Measurements from ENCODE around the gene NAT16.
"Not testable (repeated sequence)": the region's sequence is repeated elsewhere in the genome, so short reads cannot be mapped to it uniquely, and the experiment has no call there.

NAT16 gene

DNA sequence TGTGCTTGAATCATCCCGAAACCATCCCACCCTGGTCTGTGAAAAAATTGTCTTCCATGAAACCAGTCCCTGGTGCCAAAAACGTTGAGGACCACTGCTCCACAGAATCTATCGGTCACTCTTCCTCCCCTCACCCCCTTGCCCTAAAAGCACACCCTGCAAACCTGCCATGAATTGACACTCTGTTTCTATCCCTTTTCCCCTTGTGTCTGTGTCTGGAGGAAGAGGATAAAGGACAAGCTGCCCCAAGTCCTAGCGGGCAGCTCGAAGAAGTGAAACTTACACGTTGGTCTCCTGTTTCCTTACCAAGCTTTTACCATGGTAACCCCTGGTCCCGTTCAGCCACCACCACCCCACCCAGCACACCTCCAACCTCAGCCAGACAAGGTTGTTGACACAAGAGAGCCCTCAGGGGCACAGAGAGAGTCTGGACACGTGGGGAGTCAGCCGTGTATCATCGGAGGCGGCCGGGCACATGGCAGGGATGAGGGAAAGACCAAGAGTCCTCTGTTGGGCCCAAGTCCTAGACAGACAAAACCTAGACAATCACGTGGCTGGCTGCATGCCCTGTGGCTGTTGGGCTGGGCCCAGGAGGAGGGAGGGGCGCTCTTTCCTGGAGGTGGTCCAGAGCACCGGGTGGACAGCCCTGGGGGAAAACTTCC, 54.0 kb downstream of the NAT16 start:
- FAIRE-seq = no peak

DNA sequence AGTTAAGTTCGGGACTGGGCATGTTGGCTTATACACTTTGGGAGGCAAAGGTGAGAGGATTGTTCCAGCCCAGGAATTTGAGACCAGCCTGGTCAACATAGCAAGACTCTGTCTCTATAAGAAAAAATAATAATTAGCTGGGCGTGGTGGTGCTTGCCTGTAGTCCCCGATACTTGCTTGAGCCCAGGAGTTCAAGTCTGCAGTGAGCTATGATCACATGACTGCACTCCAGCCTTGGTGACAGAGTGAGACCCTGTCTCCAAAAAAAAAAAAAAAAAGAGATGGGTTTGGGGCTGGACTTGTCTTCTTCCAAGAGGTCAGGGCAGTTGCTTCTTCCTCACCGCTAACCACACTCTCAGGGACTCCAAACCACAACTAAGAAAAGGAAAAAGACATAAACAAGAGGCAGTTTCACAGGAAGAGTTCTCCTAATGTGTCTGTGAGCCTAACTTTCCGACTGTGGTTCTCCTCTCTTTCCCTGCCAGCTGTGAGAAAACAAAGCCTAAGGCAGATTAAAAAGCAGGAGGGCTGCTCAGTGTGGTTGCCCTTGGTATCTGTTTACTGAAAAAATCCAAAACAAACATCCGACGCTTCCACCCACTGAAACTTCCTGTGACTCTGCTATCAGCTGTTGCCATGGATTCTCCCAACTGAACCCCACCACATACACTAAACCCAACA, 55.6 kb downstream of the NAT16 start:
- no peak for FAIRE-seq

DNA sequence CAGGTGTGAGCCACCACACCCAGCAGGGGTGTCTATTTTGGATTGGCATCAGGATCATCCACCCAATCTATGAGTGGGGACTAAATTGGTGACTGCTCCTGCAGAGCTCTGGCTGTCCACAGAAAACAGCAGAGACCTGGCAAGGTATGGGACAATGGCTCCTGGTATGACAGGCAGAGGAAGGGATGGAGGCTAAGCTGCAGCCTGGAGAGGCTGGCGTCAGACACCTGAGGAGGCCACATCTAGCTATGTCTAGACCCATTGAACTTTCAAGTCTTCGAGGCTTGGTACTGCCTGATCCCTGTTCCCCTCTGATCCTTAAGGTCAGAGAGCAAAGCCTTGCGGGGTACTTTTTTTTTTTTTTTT, 56.4 kb downstream of the NAT16 start:
- no peak for FAIRE-seq

DNA sequence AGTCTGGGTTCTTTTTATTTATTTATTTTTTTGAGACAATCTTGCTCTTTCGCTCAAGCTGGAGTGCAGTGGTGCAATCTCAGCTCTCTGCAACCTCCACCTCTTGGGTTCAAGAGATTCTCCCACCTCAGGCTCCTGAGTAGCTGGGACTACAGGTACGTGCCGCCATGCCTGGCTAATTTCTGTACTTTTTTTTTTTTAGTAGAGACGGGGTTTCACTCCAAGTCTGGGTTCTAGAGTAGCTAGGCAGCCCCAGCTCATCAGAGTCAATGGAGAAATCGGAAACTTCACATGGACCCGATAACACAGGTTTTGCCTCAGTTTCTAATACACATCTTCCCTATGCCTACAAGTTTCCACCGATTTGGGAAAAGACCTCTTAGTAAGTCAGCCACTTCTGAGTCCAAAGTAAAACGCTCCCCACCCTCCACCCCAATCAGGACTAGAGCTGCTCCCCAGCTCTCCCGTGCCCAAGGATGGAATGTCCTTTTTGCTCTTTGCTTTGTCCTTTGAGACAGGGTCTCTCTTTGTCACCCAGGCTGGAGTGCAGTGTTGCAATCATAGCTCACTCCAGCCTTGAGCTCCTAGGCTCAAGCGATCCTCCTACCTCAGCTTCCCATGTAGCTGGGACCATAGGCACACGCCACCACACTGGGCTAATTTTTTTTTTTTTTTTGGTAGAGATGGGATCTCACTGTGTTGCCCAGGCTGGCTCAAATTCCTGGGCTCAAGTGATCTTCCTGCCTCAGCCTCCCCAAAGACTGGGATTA, 57.0 kb downstream of the NAT16 start:
- no peak for FAIRE-seq

DNA sequence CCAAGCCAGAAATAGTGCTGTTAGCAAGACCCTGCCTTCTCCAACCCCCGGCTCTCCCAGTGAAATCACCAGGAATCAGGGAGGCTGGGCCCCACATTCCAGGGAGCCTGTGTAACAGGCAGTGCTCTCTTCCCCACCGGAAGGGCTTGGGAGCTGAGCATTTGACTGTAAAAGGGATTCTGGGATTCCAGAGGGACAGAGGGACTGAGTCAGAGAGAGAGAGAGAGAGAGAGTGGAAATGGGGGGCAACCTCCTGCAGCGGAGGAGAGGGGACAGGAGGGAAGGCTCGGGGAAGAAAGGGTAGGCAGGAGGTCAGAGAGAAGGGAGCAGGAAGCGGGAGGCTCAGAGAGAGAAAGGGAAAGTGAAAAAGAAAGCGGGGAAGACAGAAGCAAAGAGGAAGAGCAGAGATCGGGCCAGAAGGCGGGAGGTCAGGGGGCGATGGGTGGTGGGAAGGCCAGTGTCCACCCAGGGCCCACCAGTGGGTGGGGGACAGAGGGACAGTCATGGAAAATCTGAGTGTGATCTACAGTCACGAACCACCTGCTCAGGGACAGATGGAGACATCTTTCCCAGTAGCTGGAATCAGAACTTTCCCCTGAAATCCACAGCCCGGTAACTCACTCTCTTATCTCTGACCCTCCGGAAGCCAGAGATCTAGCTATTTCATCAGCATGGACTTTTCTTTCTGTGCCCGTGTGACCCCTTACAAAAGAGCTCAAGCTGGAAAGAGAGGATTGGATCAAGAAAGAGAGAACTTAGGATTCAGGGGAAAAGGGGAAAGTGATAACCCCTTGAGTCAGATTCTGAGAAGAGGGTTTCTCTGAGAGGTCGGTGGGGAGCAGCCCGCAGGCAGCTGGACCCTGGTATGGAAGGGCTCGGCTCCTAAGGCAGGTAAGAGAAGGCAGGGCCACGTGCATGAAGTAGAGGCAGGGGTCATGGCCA, 57.8 kb downstream of the NAT16 start:
- no peak for FAIRE-seq

DNA sequence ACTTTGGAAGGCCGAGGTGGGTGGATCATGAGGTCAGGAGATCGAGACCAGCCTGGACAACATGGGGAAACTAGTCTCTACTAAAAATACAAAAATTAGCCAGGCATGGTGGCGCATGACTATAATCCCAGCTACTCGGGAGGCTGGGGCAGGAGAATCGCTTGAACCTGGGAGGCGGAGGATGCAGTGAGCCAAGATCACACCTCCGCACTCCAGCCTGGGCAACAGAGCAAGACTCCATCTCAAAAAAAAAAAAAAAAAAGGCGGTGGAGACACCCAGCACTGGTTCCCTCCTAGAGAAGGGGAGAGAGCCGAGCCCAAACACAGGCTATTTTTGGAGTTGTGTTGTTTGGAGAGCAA, 58.5 kb downstream of the NAT16 start:
- not testable (repeated sequence) for FAIRE-seq
